DMS53 (cell line): Measurements from ENCODE around the gene CD200R1.

Experiments used
- DNase-seq: peaks from one replicate; lab custom pipeline; 2025; lab: John Stamatoyannopoulos, UW

The CD200R1 gene

GRCh38 chr3:112884678-112885290, 90.1 kb downstream of the CD200R1 start:
- no peak for DNase-seq

- no peak for DNase-seq
Measured at GRCh38 chr3:112881891-112882290, 93.0 kb downstream of the CD200R1 start.

DNA sequence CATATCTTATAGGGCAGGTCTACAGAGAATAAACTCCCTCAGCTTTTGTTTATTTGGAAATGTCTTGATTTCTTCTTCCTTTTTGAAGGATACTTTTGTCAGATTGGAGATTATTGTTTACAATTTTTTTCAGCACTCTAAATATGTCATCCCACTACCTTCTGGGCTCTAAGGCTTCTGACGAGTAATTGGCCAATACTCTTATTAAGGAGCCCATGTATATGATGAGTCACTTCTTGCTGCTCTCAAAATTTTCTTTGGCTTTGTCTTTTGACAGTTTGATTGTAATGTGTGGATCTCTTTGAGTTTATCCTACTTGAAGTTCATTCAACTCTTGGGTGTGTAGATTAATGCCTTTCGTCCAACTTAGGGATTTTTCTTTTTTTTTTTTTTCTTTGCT, 99.3 kb downstream of the CD200R1 start:
- DNase-seq, result no peak

DNA sequence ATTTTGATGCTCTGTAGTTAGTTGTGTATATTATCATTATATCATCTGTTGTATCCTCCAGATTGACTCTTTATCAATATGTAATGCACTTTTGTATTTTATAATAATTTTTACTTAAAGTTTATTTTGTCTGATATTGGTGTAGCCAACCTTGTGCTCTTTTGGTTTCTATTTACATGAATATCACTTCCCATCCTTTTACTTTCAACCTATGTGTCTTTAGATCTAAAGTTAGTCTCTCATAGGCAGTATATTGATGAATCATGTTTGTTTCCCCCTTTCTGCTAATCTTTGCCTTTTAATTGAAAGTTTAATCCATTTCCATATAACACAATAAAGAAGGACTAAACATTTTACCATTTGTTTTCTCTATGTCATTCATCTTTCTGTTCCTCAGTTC, 100.2 kb downstream of the CD200R1 start:
- no peak for DNase-seq

DNA sequence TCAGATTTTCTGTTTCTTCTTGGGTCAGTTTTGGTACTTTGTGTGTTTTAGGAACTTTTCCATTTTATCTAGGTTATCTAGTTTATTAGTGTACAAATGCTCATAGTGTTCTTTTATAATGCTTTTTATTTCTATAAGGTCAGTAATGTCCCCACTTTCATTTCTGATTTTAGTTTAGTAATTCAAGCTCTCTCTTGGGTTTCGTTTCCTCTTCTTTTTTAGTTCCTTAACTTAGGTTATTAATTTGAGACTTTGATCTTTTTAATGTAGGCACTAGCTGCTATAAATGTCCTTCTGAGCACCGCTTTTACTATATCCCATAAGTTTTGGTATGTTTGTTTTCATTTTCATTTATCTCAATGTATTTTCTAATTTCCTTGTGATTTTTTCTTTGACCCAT, 101.3 kb downstream of the CD200R1 start:
- no peak for DNase-seq

GRCh38 chr3:112871735-112872134, 103.2 kb downstream of the CD200R1 start:
- no peak for DNase-seq
